Panc1 (cell line): ENCODE data around the gene PJA2. TPM values are rescaled to one million over a fixed set of nuclear protein-coding genes. Genes with fewer than 3 reads are reported as not detected.

Source experiments
- ATAC-seq: fragments of 200-7000 bp; cut with Tn5 transposase; 2 replicates; pipeline ENCODE4 v1.9.1; 2020; ENCODE audit warnings: mild to moderate bottlenecking, moderate library complexity
- BruUV-seq: library from RNA; stranded (reverse); fragments of 400-500 nt; replicated peaks from 2 replicates; lab custom pipeline; 2021; lab: Mats Ljungman, UMichigan
- CTCF ChIA-PET: fragments of 300-600 bp; sonication (Branson Sonifier 250); formaldehyde crosslinking; loops from one replicate; lab custom pipeline; 2022; ENCODE audit warnings: antibody characterized with exemption; lab: Charles Lee
- POLR2A ChIA-PET: fragments of 300-600 bp; sonication (Branson Sonifier 250); formaldehyde crosslinking; loops from one replicate; lab custom pipeline; 2022; ENCODE audit warnings: antibody characterized with exemption; lab: Charles Lee
- DNase-seq: peaks from one replicate; pipeline ENCODE4 v3.0.0-alpha.2; 2010; ENCODE audit warnings: low read depth, low spot score
- H3K27ac ChIP-seq: 2 replicates; pipeline ENCODE4 v1.5.1; 2011; ENCODE audit warnings: mild to moderate bottlenecking, low read length, inconsistent platforms
- H3K27me3 ChIP-seq: fragments of 200-500 bp; sonication (Bioruptor generic); 2 replicates; pipeline ENCODE4 v1.6.0; 2014; ENCODE audit warnings: low read length, inconsistent platforms; ENCODE audit not compliant: control insufficient read depth, insufficient read depth
- H3K36me3 ChIP-seq: fragments of 200-500 bp; sonication (Bioruptor generic); 2 replicates; pipeline ENCODE4 v1.5.1; 2014; ENCODE audit warnings: inconsistent platforms, mild to moderate bottlenecking, low read length, moderate library complexity; ENCODE audit not compliant: control insufficient read depth, insufficient read depth
- H3K4me1 ChIP-seq: 2 replicates; pipeline ENCODE4 v1.5.1; 2011; ENCODE audit warnings: inconsistent platforms, mild to moderate bottlenecking, low read length, moderate library complexity; ENCODE audit not compliant: control insufficient read depth, insufficient read depth
- H3K4me3 ChIP-seq, 2 experiments: 2 replicates each; pipeline ENCODE4 v1.5.1; 2011 to 2012; ENCODE audit warnings: low read depth in 2 of 2, low read length in 2 of 2, mild to moderate bottlenecking in 2 of 2, inconsistent platforms in 1 of 2, moderate library complexity in 1 of 2
- H3K9me3 ChIP-seq: fragments of 200-500 bp; sonication (Bioruptor generic); 2 replicates; pipeline ENCODE4 v1.5.1; 2014; ENCODE audit warnings: low read depth, mild to moderate bottlenecking, inconsistent platforms, low read length, moderate library complexity; ENCODE audit not compliant: control insufficient read depth, insufficient read depth
- POLR2AphosphoS5 ChIP-seq: IDR thresholded peaks from 2 replicates; pipeline ENCODE4 v1.6.1; 2012; ENCODE audit warnings: mild to moderate bottlenecking, low read depth, low read length, moderate library complexity
- SIN3A ChIP-seq: IDR thresholded peaks from 2 replicates; pipeline ENCODE4 v1.6.1; 2012; ENCODE audit warnings: low read depth, mild to moderate bottlenecking, low read length, moderate library complexity, borderline replicate concordance; ENCODE audit not compliant: insufficient read depth
- TCF7L2 ChIP-seq: IDR thresholded peaks from 2 replicates; pipeline ENCODE4 v1.6.1; 2011; ENCODE audit warnings: mild to moderate bottlenecking, low read depth, low read length, inconsistent platforms
- in situ Hi-C: cut with HindIII; loops from 2 replicates; pipeline ENCODE4 v1.10.0; 2016; ENCODE audit warnings: low sequenced_read_pairs, low pct_unique_long_range_greater_than_20kb
- intact Hi-C: fragments of 100-400 bp; cut with micrococcal nuclease; formaldehyde crosslinking; loops from one replicate; pipeline ENCODE4 v1.10.0; 2022; ENCODE audit not compliant: unreplicated experiment
- total RNA-seq: library from RNA; stranded (reverse); gene quantifications from one replicate; pipeline ENCODE4 v1.2.1, GENCODE V29; 2021; ENCODE audit not compliant: unreplicated experiment
- TF ChIP-seq, protein P1 (sequence below), 2 experiments: IDR thresholded peaks; 2 replicates each; pipeline ENCODE4 v1.6.1; 2011 to 2012; ENCODE audit warnings: low read depth in 2 of 2, control low read depth in 1 of 2, low read length in 1 of 2, mild to moderate bottlenecking in 1 of 2, moderate library complexity in 1 of 2; ENCODE audit not compliant: insufficient read depth in 1 of 2
- TF ChIP-seq, protein P2 (sequence below): fragments of 450-650 bp; IDR thresholded peaks from 2 replicates; pipeline ENCODE4 v1.5.1; 2017; ENCODE audit warnings: mild to moderate bottlenecking

The PJA2 gene
- total RNA-seq, 1 experiment from 2014 or later = 33.6 TPM

DNA sequence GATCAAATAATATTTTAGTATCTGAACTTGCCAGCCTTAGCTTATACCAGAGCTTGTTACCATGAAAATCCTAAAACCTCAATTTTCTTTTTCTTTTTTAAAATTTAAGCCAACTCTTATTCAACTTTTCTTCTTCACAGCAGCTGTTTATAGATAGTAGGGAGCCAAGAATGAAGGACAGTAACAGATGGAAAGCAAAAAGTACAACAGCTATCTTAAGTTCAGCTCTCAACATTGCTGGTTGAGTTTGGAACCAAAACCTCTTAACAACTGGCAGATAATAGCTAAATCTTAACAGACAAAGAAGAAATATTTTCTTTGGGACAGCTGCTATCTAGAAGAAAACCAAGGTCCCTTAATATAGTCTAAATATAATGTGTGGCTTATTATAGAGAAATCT, 74.7 kb downstream of the PJA2 start:
- no peak for TF ChIP-seq TCF7L2
- intact Hi-C loops (no loop called here), in situ Hi-C loops (no loop called here)
- H3K27me3 ChIP-seq = no peaks in the 10 kb centered on the region
- H3K4me1 ChIP-seq = no peaks in the 10 kb centered on the region
- H3K9me3 ChIP-seq = no peaks in the 10 kb centered on the region
- no peak overlapping the region for H3K4me3 ChIP-seq
- no peak overlapping the region for H3K27ac ChIP-seq
- no TSS peak for BruUV-seq
- ChIA-PET CTCF (interaction anchor here (0.5 kb wide), 1 partner anchor 32 kb away, joined by 3 read pairs; no protein-coding TSS in a partner anchor), POLR2A (no interaction called here)
- no peak for DNase-seq
- ATAC-seq = no peak
- no peaks in the 10 kb centered on the region for H3K36me3 ChIP-seq

DNA sequence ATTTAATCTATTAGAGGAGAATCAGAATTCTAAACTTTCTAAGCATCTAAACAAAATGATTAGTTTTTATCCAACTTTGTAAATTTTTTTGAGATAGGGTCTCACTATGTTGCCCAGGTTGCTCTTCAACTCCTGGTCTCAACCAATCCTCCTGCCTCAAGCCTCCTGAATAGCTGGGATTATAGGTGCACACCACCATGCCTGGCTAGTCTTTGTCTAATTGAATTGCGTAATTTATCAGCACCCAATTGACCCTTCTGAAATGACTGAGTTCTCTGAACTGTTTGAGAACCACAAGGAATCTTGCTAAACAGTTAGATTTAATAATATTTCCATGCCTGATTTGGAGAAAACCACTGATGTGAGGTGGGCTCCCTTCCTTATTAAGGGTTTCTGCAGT, 75.7 kb downstream of the PJA2 start:
- no peak overlapping the region for H3K27ac ChIP-seq
- BruUV-seq = no TSS peak
- ChIA-PET CTCF (no interaction called here), POLR2A (no interaction called here)
- ATAC-seq (no peak), DNase-seq (no peak)
- H3K36me3 ChIP-seq = no peaks in the 10 kb centered on the region
- intact Hi-C loops = no loop called here
- no peaks in the 10 kb centered on the region for H3K9me3 ChIP-seq
- H3K4me3 ChIP-seq = no peak overlapping the region
- in situ Hi-C loops = no loop called here
- H3K27me3 ChIP-seq = no peaks in the 10 kb centered on the region
- H3K4me1 ChIP-seq = no peaks in the 10 kb centered on the region
- TF ChIP-seq TCF7L2 (no peak), POLR2AphosphoS5 (no peak), SIN3A (no peak)
- TF ChIP-seq, protein P1, sequence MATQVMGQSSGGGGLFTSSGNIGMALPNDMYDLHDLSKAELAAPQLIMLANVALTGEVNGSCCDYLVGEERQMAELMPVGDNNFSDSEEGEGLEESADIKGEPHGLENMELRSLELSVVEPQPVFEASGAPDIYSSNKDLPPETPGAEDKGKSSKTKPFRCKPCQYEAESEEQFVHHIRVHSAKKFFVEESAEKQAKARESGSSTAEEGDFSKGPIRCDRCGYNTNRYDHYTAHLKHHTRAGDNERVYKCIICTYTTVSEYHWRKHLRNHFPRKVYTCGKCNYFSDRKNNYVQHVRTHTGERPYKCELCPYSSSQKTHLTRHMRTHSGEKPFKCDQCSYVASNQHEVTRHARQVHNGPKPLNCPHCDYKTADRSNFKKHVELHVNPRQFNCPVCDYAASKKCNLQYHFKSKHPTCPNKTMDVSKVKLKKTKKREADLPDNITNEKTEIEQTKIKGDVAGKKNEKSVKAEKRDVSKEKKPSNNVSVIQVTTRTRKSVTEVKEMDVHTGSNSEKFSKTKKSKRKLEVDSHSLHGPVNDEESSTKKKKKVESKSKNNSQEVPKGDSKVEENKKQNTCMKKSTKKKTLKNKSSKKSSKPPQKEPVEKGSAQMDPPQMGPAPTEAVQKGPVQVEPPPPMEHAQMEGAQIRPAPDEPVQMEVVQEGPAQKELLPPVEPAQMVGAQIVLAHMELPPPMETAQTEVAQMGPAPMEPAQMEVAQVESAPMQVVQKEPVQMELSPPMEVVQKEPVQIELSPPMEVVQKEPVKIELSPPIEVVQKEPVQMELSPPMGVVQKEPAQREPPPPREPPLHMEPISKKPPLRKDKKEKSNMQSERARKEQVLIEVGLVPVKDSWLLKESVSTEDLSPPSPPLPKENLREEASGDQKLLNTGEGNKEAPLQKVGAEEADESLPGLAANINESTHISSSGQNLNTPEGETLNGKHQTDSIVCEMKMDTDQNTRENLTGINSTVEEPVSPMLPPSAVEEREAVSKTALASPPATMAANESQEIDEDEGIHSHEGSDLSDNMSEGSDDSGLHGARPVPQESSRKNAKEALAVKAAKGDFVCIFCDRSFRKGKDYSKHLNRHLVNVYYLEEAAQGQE (IDR thresholded peaks at IDR 0.05; ENCODE audit: insufficient read depth in 1 of 2, low read depth in 2 of 2, low read length in 1 of 2) = no peak
- TF ChIP-seq, protein P2, sequence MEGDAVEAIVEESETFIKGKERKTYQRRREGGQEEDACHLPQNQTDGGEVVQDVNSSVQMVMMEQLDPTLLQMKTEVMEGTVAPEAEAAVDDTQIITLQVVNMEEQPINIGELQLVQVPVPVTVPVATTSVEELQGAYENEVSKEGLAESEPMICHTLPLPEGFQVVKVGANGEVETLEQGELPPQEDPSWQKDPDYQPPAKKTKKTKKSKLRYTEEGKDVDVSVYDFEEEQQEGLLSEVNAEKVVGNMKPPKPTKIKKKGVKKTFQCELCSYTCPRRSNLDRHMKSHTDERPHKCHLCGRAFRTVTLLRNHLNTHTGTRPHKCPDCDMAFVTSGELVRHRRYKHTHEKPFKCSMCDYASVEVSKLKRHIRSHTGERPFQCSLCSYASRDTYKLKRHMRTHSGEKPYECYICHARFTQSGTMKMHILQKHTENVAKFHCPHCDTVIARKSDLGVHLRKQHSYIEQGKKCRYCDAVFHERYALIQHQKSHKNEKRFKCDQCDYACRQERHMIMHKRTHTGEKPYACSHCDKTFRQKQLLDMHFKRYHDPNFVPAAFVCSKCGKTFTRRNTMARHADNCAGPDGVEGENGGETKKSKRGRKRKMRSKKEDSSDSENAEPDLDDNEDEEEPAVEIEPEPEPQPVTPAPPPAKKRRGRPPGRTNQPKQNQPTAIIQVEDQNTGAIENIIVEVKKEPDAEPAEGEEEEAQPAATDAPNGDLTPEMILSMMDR = no peak

DNA sequence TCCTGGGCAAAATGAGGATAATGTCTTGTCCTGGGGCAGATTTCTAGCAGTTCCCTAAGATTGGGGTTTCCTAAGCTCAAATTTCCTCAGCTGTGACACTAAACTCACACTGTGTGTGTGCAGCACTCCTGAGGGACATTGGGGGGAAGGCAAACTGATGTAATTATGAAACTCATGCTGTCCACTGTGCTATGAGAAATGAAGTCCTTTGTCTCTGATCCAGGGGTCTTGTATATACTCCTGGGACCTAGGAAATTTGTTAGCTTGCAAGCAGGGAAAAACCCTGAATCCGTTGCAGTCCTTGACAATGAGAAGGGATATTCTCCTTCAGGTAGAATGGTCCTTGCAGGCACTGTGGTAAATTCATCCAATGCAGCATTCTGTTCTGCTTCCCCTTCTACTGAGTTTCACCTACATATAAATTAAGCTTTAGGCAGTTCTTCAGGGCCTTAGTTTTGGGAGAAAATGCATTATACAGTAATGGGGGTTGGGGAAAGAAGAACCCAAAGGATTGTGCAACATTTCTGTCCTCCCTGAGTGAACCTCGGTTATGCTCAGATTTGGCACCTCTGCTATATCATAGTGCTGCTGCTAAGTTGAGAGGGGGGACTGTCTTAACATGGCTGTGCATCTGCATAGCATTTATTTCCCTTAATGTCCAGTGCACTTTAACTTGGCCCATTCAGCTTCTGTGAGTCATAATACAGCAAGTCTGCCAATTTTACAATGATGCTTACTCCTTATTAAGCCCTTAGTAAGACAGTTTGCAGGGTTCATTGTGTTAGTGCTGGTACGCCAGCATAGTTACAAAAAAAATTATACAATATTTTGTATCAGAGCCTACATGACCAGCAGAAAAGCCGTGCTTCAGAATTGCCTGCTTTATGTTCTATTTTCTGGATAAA, 80.2 kb downstream of the PJA2 start:
- Histone ChIP-seq H3K9me3 (no peaks in the 10 kb centered on the region), H3K36me3 (no peaks in the 10 kb centered on the region), H3K4me1 (no peaks in the 10 kb centered on the region), H3K27me3 (no peaks in the 10 kb centered on the region), H3K27ac (no peak overlapping the region), H3K4me3 (no peak overlapping the region)
- no TSS peak for BruUV-seq
- in situ Hi-C loops (no loop called here), intact Hi-C loops (no loop called here)
- ChIA-PET CTCF (no interaction called here), POLR2A (no interaction called here)
- TF ChIP-seq TCF7L2 = no peak
- no peak for DNase-seq
- ATAC-seq = no peak
